ENCODE results near the gene ACTL9. TPM values are rescaled to one million over a fixed set of nuclear protein-coding genes. Genes with fewer than 3 reads are reported as not detected.

ACTL9 gene
- total and polyA plus RNA-seq, 12 donors = not detected

- Histone ChIP-seq H3K27ac (no peak overlapping the region), H3K36me3 (no peaks in the 10 kb centered on the region), H3K9me3 (peaks cover 0 to 17% (median 0%) of the 10 kb centered on the region in 11 donors), H3K27me3 (peaks cover 0 to 5% (median 0%) of the 10 kb centered on the region in 7 donors), H3K4me3 (no peak overlapping the region), H3K4me1 (no peaks in the 10 kb centered on the region)
- ATAC-seq (no peak), DNase-seq (no peak)
- TF ChIP-seq, protein P1, sequence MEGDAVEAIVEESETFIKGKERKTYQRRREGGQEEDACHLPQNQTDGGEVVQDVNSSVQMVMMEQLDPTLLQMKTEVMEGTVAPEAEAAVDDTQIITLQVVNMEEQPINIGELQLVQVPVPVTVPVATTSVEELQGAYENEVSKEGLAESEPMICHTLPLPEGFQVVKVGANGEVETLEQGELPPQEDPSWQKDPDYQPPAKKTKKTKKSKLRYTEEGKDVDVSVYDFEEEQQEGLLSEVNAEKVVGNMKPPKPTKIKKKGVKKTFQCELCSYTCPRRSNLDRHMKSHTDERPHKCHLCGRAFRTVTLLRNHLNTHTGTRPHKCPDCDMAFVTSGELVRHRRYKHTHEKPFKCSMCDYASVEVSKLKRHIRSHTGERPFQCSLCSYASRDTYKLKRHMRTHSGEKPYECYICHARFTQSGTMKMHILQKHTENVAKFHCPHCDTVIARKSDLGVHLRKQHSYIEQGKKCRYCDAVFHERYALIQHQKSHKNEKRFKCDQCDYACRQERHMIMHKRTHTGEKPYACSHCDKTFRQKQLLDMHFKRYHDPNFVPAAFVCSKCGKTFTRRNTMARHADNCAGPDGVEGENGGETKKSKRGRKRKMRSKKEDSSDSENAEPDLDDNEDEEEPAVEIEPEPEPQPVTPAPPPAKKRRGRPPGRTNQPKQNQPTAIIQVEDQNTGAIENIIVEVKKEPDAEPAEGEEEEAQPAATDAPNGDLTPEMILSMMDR (IDR thresholded peaks at IDR 0.05) = no peak
- intact Hi-C loops (cut with DNase I) = no loop called here
Measured at GRCh38 chr19:8678244-8678807, 20.3 kb downstream of the ACTL9 start.

- peaks cover 0 to 5% (median 0%) of the 10 kb centered on the region in 7 donors for H3K27me3 ChIP-seq
- peaks cover 0 to 15% (median 0%) of the 10 kb centered on the region in 9 donors for H3K4me1 ChIP-seq
Measured at GRCh38 chr19:8675066-8675465, 23.5 kb downstream of the ACTL9 start.

GRCh38 chr19:8673276-8673891, 25.2 kb downstream of the ACTL9 start:
- H3K27me3 ChIP-seq = peaks cover 0 to 5% (median 0%) of the 10 kb centered on the region in 7 donors
- WGBS, 2 donors = 77 to 79% methylated on average over 6 of the region's 6 CpGs
- TF ChIP-seq, protein P1 (IDR thresholded peaks at IDR 0.05) = no peak
- DNase-seq (no peak), ATAC-seq (no peak)
- H3K9me3 ChIP-seq = peaks cover 0 to 3% (median 0%) of the 10 kb centered on the region in 11 donors
- intact Hi-C loops (cut with DNase I) = no loop called here
- no peaks in the 10 kb centered on the region for H3K36me3 ChIP-seq
- H3K4me1 ChIP-seq = peaks cover 0 to 15% (median 0%) of the 10 kb centered on the region in 9 donors
- no peak overlapping the region for H3K27ac ChIP-seq
- no peak overlapping the region for H3K4me3 ChIP-seq

More at GRCh38 chr19:8675066-8675465, 23.5 kb downstream of the ACTL9 start:
- H3K4me3 ChIP-seq = no peak overlapping the region
- no peak for ATAC-seq
- H3K9me3 ChIP-seq = no peaks in the 10 kb centered on the region
- H3K27ac ChIP-seq = no peak overlapping the region
- H3K36me3 ChIP-seq = no peaks in the 10 kb centered on the region
- DNase-seq = no peak
- TF ChIP-seq, protein P1 (IDR thresholded peaks at IDR 0.05) = no peak
- intact Hi-C loops (cut with DNase I) = no loop called here
- 73 to 84% methylated on average over 3 of the region's 3 CpGs for WGBS, 2 donors

DNA sequence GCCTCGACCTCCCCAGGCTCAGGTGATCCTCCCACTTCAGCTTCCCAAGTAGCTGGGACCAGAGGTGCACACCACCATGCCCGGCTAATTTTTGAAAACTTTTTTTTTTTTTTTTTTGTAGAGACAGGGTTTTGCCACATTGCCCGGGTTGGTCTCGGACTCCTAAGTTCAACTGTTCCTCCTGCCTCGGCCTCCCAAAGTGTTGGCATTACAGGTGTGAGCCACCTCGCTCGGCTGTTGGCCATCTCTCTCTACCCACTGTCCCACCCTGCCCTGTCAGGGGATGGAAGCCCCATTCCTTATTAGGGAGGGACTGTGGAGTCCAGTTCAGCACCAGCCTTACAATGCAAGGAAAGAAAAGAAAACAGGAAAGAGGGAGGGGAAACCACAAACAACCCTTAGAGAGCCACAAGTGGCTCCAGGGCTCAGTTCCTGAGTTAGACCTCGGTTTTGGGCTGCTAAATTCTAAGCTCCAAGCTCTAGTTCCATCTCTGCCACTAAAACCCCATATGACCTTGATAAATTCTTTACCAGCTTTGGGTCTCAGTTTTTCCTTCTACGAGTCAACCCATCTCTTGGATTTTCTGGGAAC, 31.7 kb downstream of the ACTL9 start:
- TF ChIP-seq, protein P1 (IDR thresholded peaks at IDR 0.05) = no peak
- WGBS, 2 donors = 74 to 82% methylated on average over 9 of the region's 9 CpGs
- Histone ChIP-seq H3K27ac (no peak overlapping the region), H3K27me3 (peaks cover 0 to 30% (median 18%) of the 10 kb centered on the region in 7 donors), H3K36me3 (no peaks in the 10 kb centered on the region), H3K4me3 (no peak overlapping the region), H3K4me1 (peaks cover 0 to 25% (median 0%) of the 10 kb centered on the region in 9 donors), H3K9me3 (peaks cover 0 to 8% (median 0%) of the 10 kb centered on the region in 11 donors)
- ATAC-seq (no peak), DNase-seq (no peak)
- intact Hi-C loops (cut with DNase I) = no loop called here

Data from heart right ventricle (tissue), 16 donors.